HUDEP-2 (cell line): ENCODE data around the gene AMER3.

Experiments
- DNase-seq, 76 experiments: peaks; one replicate each; lab custom pipeline; 2025; ENCODE audit not compliant: unreplicated experiment in 76 of 76; lab: John Stamatoyannopoulos, UW

AMER3 gene

GRCh38 chr2:130813722-130814121 lies 58.4 kb downstream of the AMER3 start:
- DNase-seq: no peak

DNA sequence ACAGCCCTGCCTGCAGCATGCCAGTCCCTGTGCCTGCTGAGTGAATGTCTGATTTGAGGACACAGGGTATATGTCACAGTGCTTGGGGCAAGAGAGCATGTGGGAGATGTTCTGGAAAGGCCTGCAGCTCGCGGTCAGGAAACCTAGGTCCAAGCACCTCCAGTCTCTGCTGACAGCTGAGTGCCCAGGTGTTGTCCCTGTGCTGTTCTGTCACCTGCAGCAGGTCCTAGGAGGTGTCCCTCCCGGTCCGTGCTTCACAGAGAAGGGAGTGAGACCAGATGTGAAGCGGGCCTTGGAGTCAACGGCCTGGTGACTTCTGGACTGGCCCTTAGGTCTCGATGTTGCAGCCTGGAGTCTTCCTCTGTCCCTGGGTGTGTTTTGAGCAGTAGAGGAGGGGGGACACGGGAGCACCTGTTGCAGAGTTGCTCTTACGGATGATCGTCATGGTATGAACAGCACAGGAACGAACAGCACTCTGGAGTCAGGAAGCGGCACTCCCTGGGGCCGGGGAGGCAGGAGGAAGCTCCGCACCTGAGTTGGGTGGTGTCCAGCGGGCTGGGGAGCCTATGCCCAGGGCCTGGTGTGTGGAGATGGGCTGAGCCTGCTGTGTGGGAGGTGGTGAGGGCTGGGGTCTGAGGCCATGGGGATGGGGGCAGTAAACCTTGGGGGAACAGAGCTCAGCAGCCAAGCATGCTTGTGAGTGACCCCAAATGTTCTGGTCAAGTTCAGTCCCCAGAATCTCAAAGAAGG lies 59.8 kb downstream of the AMER3 start:
- DNase-seq: no peak
